Islet of Langerhans (tissue), 1 donor: Measurements from ENCODE around the gene TXNL4A.
"Not testable (repeated sequence)": the region's sequence is repeated elsewhere in the genome, so short reads cannot be mapped to it uniquely, and the experiment has no call there.

Experiments used
- FAIRE-seq: peaks from one replicate; lab custom pipeline; 2011; peaks lifted over from hg19 to GRCh38; lab: Jason Lieb, UNC

The TXNL4A gene, protein sequence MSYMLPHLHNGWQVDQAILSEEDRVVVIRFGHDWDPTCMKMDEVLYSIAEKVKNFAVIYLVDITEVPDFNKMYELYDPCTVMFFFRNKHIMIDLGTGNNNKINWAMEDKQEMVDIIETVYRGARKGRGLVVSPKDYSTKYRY

DNA sequence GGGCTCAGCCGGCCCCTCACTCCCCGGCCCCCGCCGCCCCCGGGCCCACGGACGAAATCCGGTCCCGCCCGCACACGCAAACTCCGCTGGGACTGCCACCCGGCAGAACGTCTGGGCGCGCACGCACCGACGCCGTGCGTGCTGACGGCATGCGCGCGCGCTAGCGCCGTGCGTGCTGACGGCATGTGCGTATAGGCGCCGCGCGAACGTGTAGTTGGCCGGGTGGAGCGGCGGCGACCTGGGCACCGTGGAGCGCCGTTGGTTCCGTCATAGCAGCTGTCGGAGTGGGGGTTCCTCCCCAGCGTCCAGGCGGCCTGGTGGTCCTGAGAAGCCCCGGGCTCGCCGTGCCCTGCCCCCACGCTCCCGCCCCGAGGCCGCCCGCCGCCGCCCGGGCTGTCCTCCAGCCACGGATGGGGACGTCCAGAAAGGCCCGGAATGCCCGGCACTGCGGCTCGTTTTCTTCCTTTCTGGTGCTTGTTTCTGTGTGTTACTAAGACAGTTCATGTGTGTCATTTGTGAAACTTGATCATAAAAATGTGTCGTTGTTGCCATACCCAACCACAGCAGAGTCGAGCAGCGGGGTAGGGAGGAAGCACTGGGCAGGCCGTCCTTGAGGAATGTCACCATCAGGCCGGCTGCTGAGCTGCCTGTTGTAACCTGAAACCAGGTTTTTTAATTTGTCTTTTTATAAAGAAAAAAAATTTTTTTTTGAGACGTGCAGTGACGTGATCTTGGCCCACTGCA lies at the start of gene TXNL4A:
Gene TXNL4A (minus strand): TSS at position 113 of the 744 bp plus-strand sequence. CDS start 171 bp downstream, outside the sequence.
- no peak for FAIRE-seq

DNA sequence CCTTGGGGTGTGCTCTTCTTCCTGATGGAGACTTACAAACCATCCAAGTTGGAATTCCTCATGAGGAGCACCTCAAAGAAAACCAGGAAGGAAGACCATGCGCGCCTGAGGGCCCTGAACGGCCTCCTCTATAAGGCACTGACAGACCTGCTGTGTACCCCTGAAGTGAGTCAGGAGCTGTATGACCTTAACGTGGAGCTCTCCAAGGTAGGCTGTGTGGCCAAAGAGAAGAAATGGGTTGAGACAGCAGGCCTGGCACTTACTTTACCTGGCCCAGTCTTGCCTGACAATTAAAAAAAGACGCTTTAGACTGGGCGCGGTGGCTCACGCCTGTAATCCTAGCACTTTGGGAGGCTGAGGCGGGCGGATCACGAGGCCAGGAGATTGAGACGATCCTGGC lies 48.9 kb upstream of the TXNL4A start:
- no peak for FAIRE-seq

DNA sequence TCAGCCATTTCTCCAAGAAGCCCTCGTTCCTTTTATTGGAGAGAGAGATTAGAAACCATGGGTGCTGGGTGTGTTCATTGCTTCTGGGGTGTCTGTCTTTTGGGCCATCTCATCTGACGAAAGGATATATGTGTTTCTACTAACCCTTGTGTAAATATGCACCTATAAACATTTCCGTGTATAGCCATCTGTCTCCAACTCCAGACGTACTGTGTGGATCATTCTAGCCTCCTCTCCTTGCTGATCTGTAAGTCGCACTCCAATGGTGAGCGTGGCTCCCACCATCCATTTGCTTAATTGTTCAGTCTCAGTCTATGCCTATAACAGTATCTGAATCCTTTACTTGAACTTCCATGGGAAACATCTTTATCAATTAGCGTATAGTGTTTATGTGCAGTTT lies 47.6 kb upstream of the TXNL4A start:
- FAIRE-seq: no peak

DNA sequence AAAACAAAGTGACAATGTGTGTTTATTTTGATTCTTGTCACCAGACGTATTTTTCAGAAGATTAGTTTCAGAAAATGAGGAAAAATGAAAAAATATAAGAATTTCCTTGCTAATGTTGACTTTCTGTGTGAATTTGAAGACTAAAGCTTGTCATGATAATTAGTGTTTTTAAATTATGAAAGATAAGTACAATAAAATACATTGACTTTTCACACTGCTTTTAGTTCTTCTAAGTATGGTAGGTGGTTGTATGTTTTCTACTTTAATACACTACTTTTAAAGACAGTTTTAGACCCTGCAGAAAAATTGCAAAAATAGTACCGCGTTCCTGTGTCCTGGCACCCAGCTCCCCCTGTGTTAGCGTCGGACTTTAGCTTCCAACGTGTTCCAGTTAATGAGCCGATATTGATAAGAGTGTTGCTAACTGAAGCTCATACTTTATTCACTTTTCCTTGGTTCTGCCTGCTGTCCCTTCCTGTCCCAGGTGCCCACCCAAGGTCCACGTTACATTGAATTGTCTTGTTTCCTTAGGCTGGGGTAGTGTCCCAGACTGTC lies 46.6 kb upstream of the TXNL4A start:
- no peak for FAIRE-seq

DNA sequence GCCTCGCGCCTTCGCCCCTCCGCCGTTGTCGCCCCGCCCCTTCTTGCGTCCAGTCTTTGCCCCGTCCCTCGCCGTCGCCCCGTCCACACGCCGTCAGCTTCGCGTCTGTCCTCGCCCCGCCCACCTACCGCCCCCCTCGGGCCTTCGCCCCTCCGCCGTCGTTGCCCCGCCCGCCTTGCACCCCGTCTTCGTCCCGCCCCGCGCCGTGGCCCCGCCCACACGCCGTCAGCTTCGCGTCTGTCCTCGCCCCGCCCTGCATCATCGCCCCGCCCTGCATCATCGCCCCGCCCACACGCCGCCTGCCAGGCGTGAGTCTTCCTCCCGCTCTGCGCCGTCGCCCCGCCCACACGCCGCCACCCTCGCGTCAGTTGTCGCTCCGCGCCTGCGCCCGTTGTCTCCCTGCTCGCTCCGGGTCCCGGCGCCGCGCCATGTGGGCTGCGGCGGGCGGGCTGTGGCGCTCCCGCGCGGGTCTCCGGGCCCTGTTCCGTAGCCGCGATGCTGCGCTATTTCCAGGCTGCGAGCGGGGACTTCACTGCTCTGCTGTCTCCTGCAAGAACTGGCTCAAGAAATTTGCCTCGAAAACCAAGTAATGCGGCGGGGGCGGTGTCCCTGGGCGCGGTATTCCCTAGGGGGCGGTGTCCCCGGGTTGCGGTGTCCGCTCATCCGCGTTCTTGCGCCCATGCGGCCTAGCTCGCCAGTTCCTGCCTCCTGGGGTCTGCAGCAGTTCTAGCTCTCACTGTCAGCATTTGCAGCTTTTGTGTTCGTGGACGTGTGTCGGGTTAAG lies 45.9 kb upstream of the TXNL4A start, which contains the start of gene RBFA:
Gene RBFA (plus strand): TSS at position 367 of the 784 bp plus-strand sequence. CDS start 62 bp downstream, at position 429.
- FAIRE-seq: no peak

DNA sequence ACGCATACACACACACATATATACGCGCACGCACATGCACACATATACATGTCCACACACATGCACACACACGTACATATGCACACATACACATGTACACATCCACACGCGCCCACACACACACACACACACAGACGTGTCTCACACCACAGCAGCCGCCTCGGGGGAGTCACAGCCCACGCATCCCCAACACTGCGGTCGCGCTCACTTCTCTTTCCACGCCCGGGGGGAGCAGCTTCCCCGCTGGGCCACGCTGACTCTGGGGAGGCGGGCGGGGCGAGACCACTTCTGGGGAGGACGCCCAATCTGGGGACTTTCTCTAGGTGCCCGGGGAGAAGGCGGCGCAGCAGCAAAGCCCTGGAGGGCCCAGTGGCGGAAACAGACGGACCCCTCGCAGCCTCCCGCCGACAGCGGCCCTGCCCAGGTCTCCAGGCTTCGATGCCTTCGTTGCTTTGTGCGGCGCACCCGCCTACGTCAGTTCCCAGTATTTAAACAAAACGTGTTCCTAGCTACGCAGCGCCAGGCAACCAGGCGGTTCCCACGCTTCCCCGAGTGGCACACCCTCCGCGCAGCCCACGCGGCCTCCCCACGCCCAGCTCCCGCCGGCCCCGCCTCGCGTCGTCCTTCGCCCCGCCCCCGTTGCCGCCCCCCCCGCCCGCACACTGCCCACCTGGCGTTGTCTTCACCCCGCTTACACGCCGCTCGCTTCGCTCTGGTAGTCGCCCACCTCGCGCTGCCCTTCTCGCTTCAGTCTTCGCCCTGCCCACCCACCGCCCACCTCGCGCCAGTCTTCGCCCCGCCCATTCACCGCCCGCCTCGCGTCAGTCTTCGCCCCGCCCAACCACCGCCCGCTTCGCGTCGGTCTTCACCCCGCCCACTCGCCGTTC lies 45.1 kb upstream of the TXNL4A start:
- no peak for FAIRE-seq

DNA sequence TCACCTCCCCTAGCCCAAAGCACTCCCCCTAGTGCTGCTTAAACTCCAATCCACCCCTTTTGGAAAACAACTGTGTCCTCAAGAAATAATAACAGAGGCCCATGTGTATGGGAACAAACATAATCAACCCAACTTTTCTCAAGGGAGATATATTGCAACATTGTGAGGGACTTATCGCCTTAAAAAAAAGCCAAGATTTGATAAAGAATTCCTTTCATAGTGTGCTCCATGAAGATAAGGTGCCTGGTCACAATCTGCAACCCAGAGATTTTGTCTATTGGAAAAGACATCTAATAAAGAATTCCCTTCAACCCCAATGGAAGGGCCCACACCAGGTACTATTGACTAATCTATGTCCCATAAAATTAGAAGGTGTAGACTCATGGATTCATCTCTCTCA lies 41.3 kb upstream of the TXNL4A start:
- no peak for FAIRE-seq

DNA sequence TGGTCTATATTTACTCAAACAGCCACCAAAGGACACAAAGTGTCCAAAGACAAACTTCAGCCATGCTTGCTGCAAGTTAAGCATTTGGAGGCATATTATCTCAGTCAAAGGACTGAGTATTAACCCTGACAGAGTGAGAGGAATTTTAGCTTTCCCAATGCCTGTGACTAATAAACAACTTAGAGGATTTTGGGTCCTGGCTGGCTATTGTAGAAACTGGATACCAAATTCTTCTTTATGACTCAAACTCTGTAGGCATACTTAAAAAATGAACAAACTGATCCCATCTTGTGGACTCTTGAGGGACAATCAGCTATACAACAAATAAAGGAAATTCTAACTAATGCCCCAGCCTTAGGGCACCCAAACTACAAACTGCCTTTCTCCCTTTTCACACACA lies 39.4 kb upstream of the TXNL4A start:
- FAIRE-seq: not testable (repeated sequence)

DNA sequence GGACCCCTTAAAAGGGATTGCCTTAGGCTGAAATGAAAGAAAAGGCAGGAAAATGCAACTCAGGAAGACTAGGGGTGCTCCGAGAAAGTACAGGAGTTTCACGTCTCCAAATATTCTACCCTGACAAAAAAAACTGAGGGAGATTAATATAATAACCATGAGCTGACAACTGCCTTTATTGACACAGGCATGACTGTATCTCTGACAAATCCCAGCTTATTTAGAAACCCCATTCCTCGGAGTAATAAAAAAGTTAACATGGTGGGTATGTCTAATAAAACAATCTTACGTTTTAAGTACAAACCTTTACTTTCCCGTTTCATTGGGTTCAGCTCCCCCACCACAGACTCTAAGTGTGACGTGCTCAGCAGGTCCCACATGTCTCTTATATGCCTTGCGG lies 38.0 kb upstream of the TXNL4A start:
- no peak for FAIRE-seq

DNA sequence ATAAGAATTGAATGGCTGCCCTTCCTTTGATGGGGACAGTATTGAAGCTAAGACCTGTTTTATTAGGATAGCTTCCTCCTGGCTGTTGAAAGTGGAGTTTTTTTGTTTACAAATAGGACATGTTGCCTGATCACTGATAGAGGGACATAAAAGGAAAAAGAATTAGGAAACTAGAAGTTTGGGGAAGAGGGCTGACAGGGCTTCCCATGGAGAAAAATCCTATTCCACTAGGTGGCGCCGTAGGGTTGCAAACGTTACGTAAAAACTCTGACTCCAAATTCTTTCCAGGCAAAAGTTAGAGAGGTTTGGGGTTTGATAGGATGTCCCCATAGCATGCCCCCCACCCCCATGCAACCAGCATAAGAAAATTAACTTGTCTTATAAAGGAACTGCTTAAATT lies 34.8 kb upstream of the TXNL4A start:
- FAIRE-seq: no peak

DNA sequence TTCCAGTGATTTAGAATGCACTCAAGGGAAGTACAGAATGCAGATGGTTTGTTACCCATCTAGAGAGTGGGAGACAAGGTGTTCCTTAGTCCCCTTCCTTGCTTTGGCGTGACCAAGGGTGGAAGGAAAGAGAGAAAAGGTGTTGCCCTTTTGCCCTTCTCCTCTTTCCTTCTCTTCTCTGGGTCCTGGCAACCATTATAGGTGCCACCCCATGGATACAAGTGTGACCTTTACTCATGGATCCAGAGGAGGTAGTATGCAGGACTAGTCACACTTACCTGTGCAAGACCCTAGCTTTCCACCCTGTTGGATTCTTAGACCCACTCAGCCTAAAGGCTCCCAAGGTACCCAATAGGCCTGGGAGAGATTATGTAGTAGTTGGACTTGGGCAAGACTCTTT lies 34.2 kb upstream of the TXNL4A start:
- FAIRE-seq: no peak

DNA sequence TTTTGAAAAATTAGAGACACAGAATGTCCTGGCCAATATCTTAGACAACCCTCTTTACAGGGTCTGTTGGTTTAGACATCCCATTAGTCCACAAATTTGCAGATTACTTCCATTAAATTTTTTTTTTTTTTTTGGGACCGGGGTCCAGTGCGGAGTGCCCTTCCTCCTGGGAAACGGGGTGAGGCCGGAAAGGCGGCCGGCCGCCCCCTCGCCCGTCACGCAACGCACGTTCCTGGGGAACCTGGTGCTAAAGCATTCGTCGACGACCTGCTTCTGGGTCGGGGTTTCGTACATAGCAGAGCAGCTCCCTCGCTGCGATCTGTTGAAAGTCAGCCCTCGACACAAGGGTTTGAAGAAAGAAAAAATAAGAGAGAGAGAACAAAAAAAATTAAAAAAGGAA lies 24.4 kb upstream of the TXNL4A start:
- no peak for FAIRE-seq

DNA sequence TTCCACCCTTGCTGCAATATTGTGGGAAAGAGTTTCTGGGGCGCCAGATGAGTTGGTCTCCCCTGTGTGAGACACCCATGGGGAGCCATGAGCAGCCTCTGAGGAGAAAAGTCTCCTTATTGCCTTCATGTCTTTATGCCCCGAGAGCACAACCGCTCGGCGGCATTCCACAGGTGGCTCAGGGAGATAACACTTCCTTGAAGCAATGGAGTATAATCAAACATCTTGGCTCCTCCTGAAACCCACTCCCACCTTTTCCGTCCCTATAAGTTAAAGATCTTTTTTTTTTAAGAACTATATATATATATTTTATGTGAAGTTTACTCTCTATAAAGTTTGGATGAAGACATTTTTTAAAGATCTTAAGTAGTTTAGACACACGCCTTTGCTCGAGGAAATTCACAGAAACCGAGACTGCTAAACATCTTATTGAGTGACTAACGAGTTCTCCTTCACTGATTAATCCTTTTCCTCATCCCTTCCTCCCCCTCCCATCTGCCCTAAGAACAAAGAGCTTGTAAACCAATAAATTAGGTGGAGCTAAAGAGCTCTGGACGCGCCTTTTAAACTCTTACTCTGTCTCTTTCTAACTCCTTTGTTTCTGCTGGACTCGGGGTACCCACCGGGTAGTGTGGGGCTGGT lies 23.3 kb upstream of the TXNL4A start:
- not testable (repeated sequence) for FAIRE-seq

DNA sequence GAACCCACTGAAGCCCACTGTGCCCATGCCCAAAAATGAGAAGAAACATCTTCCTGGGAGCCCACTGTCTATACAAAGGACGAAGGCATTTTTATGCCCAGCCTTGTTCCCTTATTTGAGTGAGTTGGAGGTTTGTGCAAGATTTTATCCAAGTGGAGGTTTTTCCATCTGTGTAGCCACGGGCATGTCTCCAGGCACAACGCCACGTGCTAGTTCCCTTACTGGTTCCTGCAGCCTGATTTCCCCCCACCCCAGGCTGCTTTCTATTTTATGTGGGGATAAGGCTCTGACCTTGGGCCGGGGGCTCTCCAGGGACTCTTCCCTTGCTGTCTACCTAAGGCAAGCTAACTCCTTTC lies 22.2 kb upstream of the TXNL4A start:
- no peak for FAIRE-seq

DNA sequence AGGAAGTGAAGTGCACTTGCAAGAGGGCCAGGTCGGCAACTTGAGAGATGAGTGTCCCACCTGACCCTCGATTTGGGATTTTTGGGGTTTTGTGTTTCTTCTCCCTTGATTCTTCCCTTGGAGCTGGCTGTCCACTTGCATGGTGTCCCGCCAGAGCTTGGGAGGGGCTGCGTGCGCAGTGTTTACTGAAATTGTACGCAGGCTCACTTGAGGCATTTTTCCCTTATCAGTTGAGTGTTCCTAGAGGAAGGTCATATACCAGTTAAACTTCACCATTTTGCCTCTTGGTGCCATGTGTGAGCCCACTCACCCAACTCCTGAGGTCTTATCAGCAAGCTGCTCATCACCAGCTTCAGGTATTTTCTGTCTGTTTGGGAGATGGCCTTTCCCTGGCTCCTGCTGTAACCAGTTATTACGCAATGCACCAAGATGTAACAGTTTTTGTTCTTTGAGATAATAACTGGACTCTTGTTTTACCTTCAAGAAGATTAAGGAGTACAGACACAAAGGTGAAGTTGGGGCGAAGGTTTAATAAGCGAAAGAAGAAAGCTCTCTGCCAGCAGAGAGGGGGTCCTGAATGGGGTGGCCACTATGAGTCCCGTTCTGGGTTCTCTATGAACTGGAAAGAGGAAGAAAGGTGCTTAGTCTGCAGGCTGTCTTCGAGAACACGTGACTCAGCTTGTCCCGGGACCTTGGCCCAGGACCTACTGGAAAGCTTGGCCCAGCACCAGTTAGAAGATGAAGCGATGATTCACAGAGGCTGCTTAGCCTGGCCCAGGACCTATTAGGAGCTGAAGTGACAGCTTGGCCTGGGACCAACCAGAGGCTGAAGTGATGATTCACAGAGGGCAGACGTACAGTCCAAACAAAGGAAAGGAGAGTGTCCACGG lies 21.5 kb upstream of the TXNL4A start:
- FAIRE-seq: no peak

DNA sequence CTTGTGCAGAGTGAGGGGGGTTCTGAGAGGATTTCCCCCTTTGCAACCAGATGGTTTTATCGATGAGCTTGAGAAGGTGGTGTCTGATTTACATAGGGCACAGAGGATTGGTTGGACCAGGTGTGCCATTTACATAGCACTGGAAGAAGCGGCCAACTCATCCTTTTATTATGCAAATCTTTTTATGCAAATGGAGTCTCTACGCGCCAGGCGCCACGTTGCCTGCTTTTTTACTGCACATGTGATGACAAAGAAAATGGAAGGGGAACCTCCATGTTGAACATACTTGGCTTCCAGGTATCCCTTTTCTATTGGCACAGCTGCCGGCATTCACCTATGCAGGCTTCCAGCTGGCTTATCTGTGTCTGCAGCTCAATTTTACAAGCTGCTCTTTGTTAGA lies 18.4 kb upstream of the TXNL4A start:
- FAIRE-seq: no peak

DNA sequence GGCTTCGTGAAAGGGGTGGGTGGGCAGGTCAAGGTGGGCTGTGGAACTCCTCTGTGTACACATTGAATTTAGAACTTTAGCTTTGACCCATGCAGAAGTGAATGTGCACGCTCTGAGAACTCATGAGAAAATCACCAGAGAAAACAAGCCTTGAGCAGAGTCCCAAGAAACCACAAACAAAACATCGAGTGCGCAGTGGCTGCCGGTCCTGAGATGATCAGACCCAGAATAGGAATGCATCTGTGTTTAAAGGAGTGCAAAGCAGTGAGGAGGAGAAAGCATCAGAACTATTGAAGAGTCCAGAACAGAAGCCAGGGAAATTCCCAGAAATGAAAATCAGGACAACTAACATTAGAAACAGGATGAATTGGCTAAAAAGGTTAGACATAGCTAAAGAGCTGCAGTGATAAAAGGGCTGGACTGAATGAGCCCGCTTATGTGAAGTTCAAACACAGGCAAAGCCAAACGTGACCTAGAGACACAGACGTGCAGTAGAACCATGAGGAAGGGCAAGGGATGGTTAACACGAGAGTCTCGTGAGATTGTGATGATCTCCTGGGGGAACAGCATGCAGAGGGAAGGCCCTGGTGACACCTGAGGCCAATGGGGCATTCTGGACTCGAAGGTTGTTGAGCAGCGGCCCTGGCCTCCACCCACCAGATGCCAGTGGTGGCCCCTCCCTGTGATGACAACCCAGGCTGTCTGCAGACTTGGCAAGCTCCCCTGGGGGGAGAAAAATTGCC lies 16.4 kb upstream of the TXNL4A start:
- FAIRE-seq: no peak

DNA sequence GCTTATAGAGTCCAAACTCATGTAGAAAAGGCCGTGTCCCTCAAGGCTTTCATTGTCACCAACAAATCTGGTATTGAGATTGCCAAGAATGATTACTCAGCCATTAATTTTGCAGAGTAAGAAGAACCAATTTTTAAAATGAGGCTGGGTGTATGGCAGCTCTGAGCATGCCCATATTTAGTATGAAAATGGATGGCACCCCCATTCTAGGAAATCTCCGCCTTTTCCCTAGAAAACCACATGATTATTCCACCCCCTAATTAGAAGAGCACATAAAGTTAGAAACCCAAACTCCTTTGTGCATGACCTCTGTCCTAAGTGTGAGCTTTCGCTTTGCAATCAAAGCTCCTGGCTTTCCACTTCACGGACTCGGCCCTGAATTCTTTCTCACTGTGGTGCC lies 14.1 kb upstream of the TXNL4A start:
- no peak for FAIRE-seq

DNA sequence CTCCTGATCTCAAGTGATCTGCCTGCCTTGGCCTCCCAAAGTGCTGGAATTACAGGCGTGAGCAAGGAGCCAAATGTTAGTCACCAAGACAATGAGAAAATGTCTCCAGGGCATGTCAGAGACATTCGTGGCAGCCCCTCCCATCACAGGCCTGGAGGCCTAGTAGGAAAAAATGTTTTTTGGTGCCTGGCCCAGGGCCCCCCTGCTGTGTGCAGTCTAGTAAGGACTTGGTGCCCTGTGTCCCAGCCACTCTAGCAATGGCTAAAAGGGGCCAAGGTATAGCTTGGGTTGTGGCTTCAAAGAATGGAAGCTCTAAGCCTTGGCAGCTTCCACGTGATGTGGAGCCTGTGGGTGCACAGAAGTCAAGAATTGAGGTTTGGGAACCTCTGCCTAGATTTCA lies 12.5 kb upstream of the TXNL4A start:
- FAIRE-seq: no peak

DNA sequence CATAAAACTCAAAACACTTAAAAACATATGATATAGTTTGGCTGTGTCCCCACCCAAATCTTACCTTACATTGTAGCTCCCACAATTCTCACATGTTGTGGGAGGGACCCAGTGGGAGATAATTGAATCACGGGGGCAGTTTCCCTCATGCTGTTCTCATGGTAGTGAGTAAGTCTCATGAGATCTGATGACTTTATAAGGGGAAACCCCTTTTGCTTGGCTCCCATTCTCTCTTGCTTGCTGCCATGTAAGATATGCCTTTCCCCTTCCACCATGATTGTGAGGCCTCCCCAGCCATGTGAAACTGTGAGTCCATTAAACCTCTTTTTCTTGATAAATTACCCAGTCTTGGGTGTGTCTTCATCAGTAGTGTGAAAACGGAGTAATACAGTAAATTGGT lies 11.3 kb upstream of the TXNL4A start:
- not testable (repeated sequence) for FAIRE-seq
